ENCODE measurements around the gene SCUBE1. TPM values are rescaled to one million over a fixed set of nuclear protein-coding genes. Genes with fewer than 3 reads are reported as not detected.

The SCUBE1 gene
- total and polyA plus RNA-seq, 3 donors from 2014 or later = 11.0 to 28.9 (median 23.5) TPM

DNA sequence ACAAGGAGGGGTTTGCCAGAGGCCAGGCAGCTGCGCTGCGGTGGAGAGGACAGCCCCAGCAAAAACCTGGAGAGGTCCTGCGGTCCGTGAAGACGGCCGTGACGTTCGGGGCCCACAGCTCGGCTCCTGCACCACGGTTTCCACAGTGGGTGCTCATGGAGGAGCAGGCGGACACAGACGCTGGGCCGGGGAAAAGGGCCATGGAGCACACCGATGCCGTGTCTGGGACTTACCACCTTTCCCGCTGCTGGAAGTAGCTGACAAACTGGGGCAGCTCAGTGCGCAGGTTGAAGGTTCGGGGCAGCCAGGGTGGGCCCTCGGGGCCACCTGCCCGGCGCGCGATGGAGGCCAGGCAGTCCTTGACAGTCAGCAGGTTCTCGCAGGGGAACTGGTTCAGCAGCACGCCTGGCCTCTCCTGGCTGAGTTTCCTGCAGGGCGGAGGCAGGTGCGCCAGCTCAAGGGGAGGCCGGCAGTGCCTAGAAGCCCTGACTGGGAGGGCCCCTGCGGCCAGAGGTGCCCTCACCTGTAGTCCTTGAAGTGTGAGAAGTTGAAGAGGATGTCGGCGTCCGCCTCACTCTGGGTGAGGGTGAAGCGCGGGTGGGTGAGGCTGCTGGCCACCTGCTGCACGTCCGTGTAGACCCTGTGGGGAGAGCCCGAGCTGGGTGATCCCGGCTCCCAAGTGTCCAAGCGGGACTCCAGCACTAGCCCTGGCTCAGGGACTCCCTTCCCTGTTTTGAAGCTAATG, 169.0 kb downstream of the SCUBE1 start:
- Histone ChIP-seq H3K9me3 (no peaks in the 10 kb centered on the region), H3K27me3 (no peaks in the 10 kb centered on the region), H3K4me1 (no peaks in the 10 kb centered on the region), H3K27ac (no peak overlapping the region), H3K4me3 (no peak overlapping the region), H3K36me3 (ENCODE audit: low read depth, missing control alignments) (no peaks in the 10 kb centered on the region)
- TF ChIP-seq, protein P1, sequence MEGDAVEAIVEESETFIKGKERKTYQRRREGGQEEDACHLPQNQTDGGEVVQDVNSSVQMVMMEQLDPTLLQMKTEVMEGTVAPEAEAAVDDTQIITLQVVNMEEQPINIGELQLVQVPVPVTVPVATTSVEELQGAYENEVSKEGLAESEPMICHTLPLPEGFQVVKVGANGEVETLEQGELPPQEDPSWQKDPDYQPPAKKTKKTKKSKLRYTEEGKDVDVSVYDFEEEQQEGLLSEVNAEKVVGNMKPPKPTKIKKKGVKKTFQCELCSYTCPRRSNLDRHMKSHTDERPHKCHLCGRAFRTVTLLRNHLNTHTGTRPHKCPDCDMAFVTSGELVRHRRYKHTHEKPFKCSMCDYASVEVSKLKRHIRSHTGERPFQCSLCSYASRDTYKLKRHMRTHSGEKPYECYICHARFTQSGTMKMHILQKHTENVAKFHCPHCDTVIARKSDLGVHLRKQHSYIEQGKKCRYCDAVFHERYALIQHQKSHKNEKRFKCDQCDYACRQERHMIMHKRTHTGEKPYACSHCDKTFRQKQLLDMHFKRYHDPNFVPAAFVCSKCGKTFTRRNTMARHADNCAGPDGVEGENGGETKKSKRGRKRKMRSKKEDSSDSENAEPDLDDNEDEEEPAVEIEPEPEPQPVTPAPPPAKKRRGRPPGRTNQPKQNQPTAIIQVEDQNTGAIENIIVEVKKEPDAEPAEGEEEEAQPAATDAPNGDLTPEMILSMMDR (IDR thresholded peaks at IDR 0.05) = no peak
- no peak for TF ChIP-seq POLR2A (IDR thresholded peaks at IDR 0.05)
- DNase-seq = no peak
- intact Hi-C loops (cut with DNase I; ENCODE audit: low total_unique reads) = no loop called here
- 92 to 97% methylated on average over 28 to 39 of the region's 39 CpGs for WGBS, 2 donors

DNA sequence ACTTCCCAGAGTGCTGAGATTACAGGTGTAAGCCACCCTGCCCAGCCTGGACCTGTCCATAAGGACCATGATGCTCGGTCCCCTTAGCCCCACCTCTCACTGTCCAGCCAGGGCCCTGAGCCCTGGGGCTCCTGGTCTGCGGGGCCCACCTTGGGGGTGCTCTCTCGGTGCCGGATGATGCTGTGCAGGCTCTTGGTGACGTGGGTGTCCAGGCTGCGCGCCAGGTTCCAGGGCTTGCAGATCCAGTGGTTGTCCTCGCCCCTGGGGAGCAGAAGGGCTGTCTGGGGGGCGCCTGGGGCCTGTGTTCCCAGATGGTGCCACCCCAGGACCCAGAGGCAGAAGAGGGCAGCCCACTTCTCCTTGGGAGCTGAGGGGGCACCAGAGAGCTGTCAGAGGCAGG, 169.6 kb downstream of the SCUBE1 start:
- H3K9me3 ChIP-seq = no peaks in the 10 kb centered on the region
- no peak for DNase-seq
- no peaks in the 10 kb centered on the region for H3K27me3 ChIP-seq
- intact Hi-C loops (cut with DNase I; ENCODE audit: low total_unique reads) = no loop called here
- WGBS, 2 donors = 100% methylated on average over 1 to 6 of the region's 9 CpGs
- TF ChIP-seq POLR2A (IDR thresholded peaks at IDR 0.05) = no peak
- TF ChIP-seq, protein P1 (IDR thresholded peaks at IDR 0.05) = no peak
- H3K36me3 ChIP-seq (ENCODE audit: low read depth, missing control alignments) = no peaks in the 10 kb centered on the region
- no peaks in the 10 kb centered on the region for H3K4me1 ChIP-seq
- no peak overlapping the region for H3K4me3 ChIP-seq
- no peak overlapping the region for H3K27ac ChIP-seq

DNA sequence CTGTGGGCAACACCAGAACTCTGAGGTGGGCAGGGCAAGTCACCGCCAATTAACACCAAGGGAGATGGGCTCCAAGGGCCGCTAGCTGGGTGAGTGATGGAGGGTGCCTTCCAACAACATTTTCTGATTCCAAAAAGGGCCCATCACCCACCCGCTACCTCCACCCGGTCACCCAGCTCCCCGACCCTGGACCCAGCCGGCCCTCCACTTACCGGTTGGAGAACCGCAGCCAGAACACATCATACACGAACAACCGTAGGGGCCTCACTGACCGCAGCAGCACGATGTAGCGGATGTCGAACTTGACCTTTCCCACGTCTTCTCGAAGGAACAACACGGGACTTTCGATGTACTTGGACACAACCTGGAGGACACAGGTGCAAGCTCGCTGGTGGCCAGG, 171.0 kb downstream of the SCUBE1 start:
- Histone ChIP-seq H3K27me3 (no peaks in the 10 kb centered on the region), H3K4me1 (no peaks in the 10 kb centered on the region), H3K4me3 (no peak overlapping the region), H3K27ac (no peak overlapping the region), H3K36me3 (ENCODE audit: low read depth, missing control alignments) (no peaks in the 10 kb centered on the region), H3K9me3 (no peaks in the 10 kb centered on the region)
- intact Hi-C loops (cut with DNase I; ENCODE audit: low total_unique reads) = no loop called here
- WGBS, 2 donors = 88 to 94% methylated on average over 17 to 19 of the region's 19 CpGs
- TF ChIP-seq, protein P1 (IDR thresholded peaks at IDR 0.05) = no peak
- no peak for TF ChIP-seq POLR2A (IDR thresholded peaks at IDR 0.05)
- DNase-seq = no peak

DNA sequence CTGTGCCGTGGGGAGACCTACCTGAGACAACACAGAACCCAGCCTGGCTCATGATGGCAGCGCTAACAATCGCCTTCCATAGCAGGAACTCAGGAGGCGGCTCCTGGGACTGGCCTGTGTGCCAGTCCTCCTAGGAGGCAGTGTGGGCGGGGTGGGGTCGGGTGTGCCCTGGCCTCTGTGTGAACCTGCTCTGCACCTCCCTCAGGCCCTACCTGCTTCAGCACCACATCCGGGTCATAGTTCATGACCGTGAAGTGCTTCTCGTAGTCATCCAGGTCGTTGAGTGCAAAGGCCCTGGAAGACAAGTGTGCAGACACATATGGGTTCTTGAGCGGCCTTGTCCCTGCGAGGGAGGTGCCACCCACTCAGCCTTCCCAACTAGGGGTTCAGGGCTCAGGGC, 171.6 kb downstream of the SCUBE1 start:
- H3K27me3 ChIP-seq = no peaks in the 10 kb centered on the region
- WGBS, 2 donors = 89 to 97% methylated on average over 6 to 12 of the region's 12 CpGs
- no peak for TF ChIP-seq POLR2A (IDR thresholded peaks at IDR 0.05)
- TF ChIP-seq, protein P1 (IDR thresholded peaks at IDR 0.05) = no peak
- H3K4me3 ChIP-seq = no peak overlapping the region
- H3K27ac ChIP-seq = no peak overlapping the region
- H3K4me1 ChIP-seq = no peaks in the 10 kb centered on the region
- DNase-seq = no peak
- H3K36me3 ChIP-seq (ENCODE audit: low read depth, missing control alignments) = no peaks in the 10 kb centered on the region
- no peaks in the 10 kb centered on the region for H3K9me3 ChIP-seq
- intact Hi-C loops (cut with DNase I; ENCODE audit: low total_unique reads) = no loop called here

DNA sequence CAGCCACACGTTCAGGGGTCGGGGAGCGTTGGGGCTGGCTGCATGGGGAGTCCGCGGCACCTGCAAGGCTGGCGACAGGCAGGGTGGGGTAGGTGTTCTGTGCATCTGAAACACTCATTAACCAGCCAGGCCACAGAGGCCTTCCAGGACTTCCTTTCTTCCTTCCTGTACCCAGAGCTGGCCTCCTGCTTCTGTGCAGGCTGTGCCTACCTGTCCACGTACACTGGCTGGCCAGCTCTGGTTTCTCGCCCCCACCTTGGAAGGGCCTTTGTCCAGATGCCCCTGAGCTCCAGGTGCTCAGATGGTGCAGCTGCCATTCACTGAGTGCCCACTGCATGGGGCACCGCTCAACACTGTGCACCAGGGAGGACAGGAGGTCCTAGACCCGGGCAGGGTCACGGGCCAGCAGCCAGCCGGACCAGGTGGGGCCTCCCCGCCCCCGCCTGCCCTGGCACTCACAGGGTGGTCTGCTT, 172.1 kb downstream of the SCUBE1 start:
- Histone ChIP-seq H3K4me1 (no peaks in the 10 kb centered on the region), H3K27ac (no peak overlapping the region), H3K27me3 (no peaks in the 10 kb centered on the region), H3K9me3 (no peaks in the 10 kb centered on the region), H3K36me3 (ENCODE audit: low read depth, missing control alignments) (no peaks in the 10 kb centered on the region), H3K4me3 (no peak overlapping the region)
- 88 to 95% methylated on average over 14 of the region's 14 CpGs for WGBS, 2 donors
- no peak for DNase-seq
- TF ChIP-seq, protein P1 (IDR thresholded peaks at IDR 0.05) = no peak
- TF ChIP-seq POLR2A (IDR thresholded peaks at IDR 0.05) = no peak
- intact Hi-C loops (cut with DNase I; ENCODE audit: low total_unique reads) = no loop called here
